Measurements from ENCODE around the gene RIMS1. TPM values are rescaled to one million over a fixed set of nuclear protein-coding genes. Genes with fewer than 3 reads are reported as not detected.

RIMS1 gene
- total and polyA plus RNA-seq, 4 experiments from 2014 or later: not detected

DNA sequence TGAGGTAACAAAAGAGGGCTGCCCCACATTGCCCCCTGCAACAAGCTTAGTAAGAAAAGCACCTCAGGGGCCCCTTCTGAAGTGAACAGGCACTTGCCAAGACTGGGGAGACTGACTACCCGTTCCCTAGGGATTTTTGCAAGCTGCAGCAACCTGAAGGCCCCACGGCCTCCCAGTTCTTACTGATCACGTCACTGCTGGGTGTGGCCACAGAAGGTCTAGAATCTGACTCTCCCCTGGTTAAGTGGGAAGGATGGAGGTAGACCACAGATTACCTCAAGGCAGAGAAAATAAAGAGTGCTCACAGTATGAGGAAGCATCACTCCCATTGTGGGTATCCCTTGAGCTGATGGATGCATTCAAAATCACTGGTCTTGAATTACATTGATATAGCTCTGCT, 534.1 kb downstream of the RIMS1 start:
- H3K4me3 ChIP-seq (ENCODE audit: low read length in 2 of 2): no peak overlapping the region
- Mint-ChIP-seq H3K4me3 (no peak overlapping the region), H3K27ac (no peak overlapping the region), H3K36me3 (no peaks in the 10 kb centered on the region), H3K9me3 (no peaks in the 10 kb centered on the region), H3K27me3 (peaks cover 3 to 8% of the 10 kb centered on the region in 2 donors), H3K4me1 (no peaks in the 10 kb centered on the region)
- H3K36me3 ChIP-seq (ENCODE audit: insufficient read depth, low read length): no peaks in the 10 kb centered on the region
- H3K9me3 ChIP-seq (ENCODE audit: control insufficient read depth in 1 of 2, low read length in 2 of 2): no peaks in the 10 kb centered on the region
- H3K27me3 ChIP-seq (ENCODE audit: insufficient read depth, low read length): no peaks in the 10 kb centered on the region
- CTCF ChIA-PET (ENCODE audit: partially characterized antibody): interaction anchor here (7.7 kb wide), 1 partner anchor 10 kb away, joined by 89 read pairs; no protein-coding TSS in a partner anchor
- no peak for DNase-seq
- H3K27ac ChIP-seq (ENCODE audit: low read depth, low read length): no peak overlapping the region
- intact Hi-C loops (cut with micrococcal nuclease): no loop called here
- no peaks in the 10 kb centered on the region for H3K4me1 ChIP-seq (ENCODE audit: insufficient read depth, low read length)
- POLR2A ChIA-PET (ENCODE audit: partially characterized antibody): no interaction called here

- H3K27me3 Mint-ChIP-seq: peaks cover 3 to 9% of the 10 kb centered on the region in 2 donors
- Histone ChIP-seq H3K9me3 (ENCODE audit: control insufficient read depth in 1 of 2, low read length in 2 of 2) (no peaks in the 10 kb centered on the region), H3K4me1 (ENCODE audit: insufficient read depth, low read length) (no peaks in the 10 kb centered on the region), H3K4me3 (ENCODE audit: low read length in 2 of 2) (no peak overlapping the region), H3K27ac (ENCODE audit: low read depth, low read length) (no peak overlapping the region), H3K27me3 (ENCODE audit: insufficient read depth, low read length) (no peaks in the 10 kb centered on the region), H3K36me3 (ENCODE audit: insufficient read depth, low read length) (no peaks in the 10 kb centered on the region)
- H3K4me3 Mint-ChIP-seq: no peak overlapping the region
- intact Hi-C loops (cut with micrococcal nuclease): no loop called here
- H3K27ac Mint-ChIP-seq: peak overlapping the region in 1 of 7 donors; percentile 62
- ChIA-PET POLR2A (ENCODE audit: partially characterized antibody) (no interaction called here), CTCF (ENCODE audit: partially characterized antibody) (interaction anchor here (2.4 to 7.7 kb wide), 2 partner anchors 8 to 11 kb away, joined by 10 to 89 read pairs; no protein-coding TSS in a partner anchor)
- H3K36me3 Mint-ChIP-seq: no peaks in the 10 kb centered on the region
- no peak for DNase-seq
- no peaks in the 10 kb centered on the region for H3K4me1 Mint-ChIP-seq
- no peaks in the 10 kb centered on the region for H3K9me3 Mint-ChIP-seq
These were observed 535.0 kb downstream of the RIMS1 start for GRCh38 chr6:72421387-72421786.

DNA sequence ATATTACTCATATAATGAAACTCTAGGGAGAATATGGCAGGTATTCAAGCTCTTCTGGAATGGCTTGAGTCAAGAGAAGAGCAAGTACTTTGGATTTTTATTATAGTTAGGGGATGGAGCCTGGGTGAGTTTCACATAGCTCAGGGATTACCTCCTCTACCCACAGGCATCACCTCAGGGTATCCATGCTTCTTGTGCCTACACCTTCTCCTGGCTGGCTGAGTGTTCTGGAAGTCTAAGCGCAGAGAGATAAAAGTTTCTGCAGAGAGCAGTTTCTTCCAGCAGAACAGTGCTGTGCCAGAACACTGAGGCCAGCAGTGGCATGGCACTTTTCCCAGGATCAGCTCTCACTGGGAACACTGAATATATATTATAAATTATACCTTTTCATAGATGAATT, 535.8 kb downstream of the RIMS1 start:
- H3K4me3 Mint-ChIP-seq: no peak overlapping the region
- no peaks in the 10 kb centered on the region for H3K9me3 ChIP-seq (ENCODE audit: control insufficient read depth in 1 of 2, low read length in 2 of 2)
- no peak overlapping the region for H3K4me3 ChIP-seq (ENCODE audit: low read length in 2 of 2)
- intact Hi-C loops (cut with micrococcal nuclease): no loop called here
- no peaks in the 10 kb centered on the region for H3K4me1 Mint-ChIP-seq
- DNase-seq: no peak
- no peaks in the 10 kb centered on the region for H3K27me3 ChIP-seq (ENCODE audit: insufficient read depth, low read length)
- CTCF ChIA-PET (ENCODE audit: partially characterized antibody): interaction anchor here (1.3 to 7.7 kb wide), 3 partner anchors 9 to 905 kb away, joined by 6 to 89 read pairs (median 10); no protein-coding TSS in a partner anchor
- H3K4me1 ChIP-seq (ENCODE audit: insufficient read depth, low read length): no peaks in the 10 kb centered on the region
- POLR2A ChIA-PET (ENCODE audit: partially characterized antibody): no interaction called here
- no peaks in the 10 kb centered on the region for H3K9me3 Mint-ChIP-seq
- no peak overlapping the region for H3K27ac Mint-ChIP-seq
- peaks cover 3 to 9% of the 10 kb centered on the region in 2 donors for H3K27me3 Mint-ChIP-seq
- no peaks in the 10 kb centered on the region for H3K36me3 Mint-ChIP-seq
- H3K36me3 ChIP-seq (ENCODE audit: insufficient read depth, low read length): no peaks in the 10 kb centered on the region
- no peak overlapping the region for H3K27ac ChIP-seq (ENCODE audit: low read depth, low read length)

DNA sequence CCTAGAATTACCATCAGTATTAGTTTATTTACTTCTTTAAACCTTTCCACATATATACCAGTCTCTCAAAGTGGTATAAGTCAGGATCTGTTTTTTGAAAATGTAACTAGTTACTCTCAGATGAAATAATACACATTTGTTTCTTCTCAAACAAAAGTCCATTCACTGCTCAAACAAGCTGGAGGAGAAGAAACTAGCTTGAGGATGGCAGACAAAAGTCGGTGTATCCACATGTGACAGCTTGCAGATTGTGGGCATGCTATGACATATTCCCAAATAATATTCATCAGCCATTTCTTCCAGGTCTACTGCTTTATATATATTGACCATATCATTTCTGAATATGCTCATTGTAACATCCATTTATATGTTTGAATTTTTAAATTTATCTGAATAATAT, 538.1 kb downstream of the RIMS1 start:
- intact Hi-C loops (cut with micrococcal nuclease): no loop called here
- CTCF ChIA-PET (ENCODE audit: partially characterized antibody): interaction anchor here (0.6 to 7.7 kb wide), 3 partner anchors 10 to 16 kb away, joined by 3 to 89 read pairs (median 3); no protein-coding TSS in a partner anchor
- H3K27ac Mint-ChIP-seq: no peak overlapping the region

DNA sequence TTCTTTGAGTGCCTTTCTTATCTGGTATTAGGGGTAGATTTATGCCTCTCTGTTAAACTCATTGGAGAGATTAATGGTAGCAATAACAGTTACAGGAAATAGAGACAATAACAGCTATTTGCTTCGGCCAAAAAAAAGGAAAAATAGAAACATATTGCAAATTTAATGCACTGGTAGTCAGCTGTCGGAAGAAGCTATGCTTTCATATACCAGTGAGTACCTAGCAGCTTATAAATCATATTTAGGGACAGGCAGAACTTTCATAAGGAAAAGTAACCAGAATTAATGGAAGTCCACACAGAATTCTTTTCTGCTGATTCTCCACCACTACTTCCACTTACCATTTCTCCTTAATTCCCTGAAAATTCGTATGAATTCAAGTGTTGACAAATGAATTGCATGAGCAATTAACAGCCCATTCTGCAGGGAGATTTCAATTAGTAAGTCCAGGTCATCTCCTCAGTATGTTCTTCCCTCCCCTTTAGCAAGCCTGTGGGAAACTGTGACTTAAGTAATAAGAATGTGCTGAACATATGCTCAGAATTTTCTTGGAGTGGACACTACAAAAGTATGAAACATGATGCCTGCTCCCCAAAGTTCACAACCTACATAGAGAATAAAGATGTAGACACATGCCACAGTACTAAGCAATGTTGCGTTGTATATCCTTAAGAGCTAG, 538.8 kb downstream of the RIMS1 start:
- no peak overlapping the region for H3K27ac ChIP-seq (ENCODE audit: low read depth, low read length)
- no peaks in the 10 kb centered on the region for H3K4me1 ChIP-seq (ENCODE audit: insufficient read depth, low read length)
- H3K9me3 ChIP-seq (ENCODE audit: control insufficient read depth in 1 of 2, low read length in 2 of 2): no peaks in the 10 kb centered on the region
- no peak for DNase-seq
- H3K27me3 ChIP-seq (ENCODE audit: insufficient read depth, low read length): no peaks in the 10 kb centered on the region
- H3K4me3 ChIP-seq (ENCODE audit: low read length in 2 of 2): no peak overlapping the region
- intact Hi-C loops (cut with micrococcal nuclease): no loop called here
- no peaks in the 10 kb centered on the region for H3K36me3 Mint-ChIP-seq
- no peak overlapping the region for H3K4me3 Mint-ChIP-seq
- peaks cover under 1 to 4% of the 10 kb centered on the region in 2 donors for H3K27me3 Mint-ChIP-seq
- CTCF ChIA-PET (ENCODE audit: partially characterized antibody): interaction anchor here (0.6 to 7.7 kb wide), 3 partner anchors 10 to 16 kb away, joined by 3 to 89 read pairs (median 3); no protein-coding TSS in a partner anchor
- H3K4me1 Mint-ChIP-seq: no peaks in the 10 kb centered on the region
- POLR2A ChIA-PET (ENCODE audit: partially characterized antibody): no interaction called here
- no peak overlapping the region for H3K27ac Mint-ChIP-seq
- no peaks in the 10 kb centered on the region for H3K36me3 ChIP-seq (ENCODE audit: insufficient read depth, low read length)
- peaks cover 0 to 4% (median 0%) of the 10 kb centered on the region in 8 donors for H3K9me3 Mint-ChIP-seq

More for the DNA sequence above, 538.1 kb downstream of the RIMS1 start:
- H3K27me3 Mint-ChIP-seq: peaks cover 3 to 4% of the 10 kb centered on the region in 2 donors
- no peak overlapping the region for H3K4me3 ChIP-seq (ENCODE audit: low read length in 2 of 2)
- no peaks in the 10 kb centered on the region for H3K4me1 ChIP-seq (ENCODE audit: insufficient read depth, low read length)
- H3K36me3 ChIP-seq (ENCODE audit: insufficient read depth, low read length): no peaks in the 10 kb centered on the region
- no peaks in the 10 kb centered on the region for H3K4me1 Mint-ChIP-seq
- H3K4me3 Mint-ChIP-seq: no peak overlapping the region
- POLR2A ChIA-PET (ENCODE audit: partially characterized antibody): no interaction called here
- no peaks in the 10 kb centered on the region for H3K27me3 ChIP-seq (ENCODE audit: insufficient read depth, low read length)
- peaks cover 0 to 4% (median 0%) of the 10 kb centered on the region in 8 donors for H3K9me3 Mint-ChIP-seq
- no peak for DNase-seq
- H3K27ac ChIP-seq (ENCODE audit: low read depth, low read length): no peak overlapping the region
- H3K9me3 ChIP-seq (ENCODE audit: control insufficient read depth in 1 of 2, low read length in 2 of 2): no peaks in the 10 kb centered on the region
- H3K36me3 Mint-ChIP-seq: no peaks in the 10 kb centered on the region

DNA sequence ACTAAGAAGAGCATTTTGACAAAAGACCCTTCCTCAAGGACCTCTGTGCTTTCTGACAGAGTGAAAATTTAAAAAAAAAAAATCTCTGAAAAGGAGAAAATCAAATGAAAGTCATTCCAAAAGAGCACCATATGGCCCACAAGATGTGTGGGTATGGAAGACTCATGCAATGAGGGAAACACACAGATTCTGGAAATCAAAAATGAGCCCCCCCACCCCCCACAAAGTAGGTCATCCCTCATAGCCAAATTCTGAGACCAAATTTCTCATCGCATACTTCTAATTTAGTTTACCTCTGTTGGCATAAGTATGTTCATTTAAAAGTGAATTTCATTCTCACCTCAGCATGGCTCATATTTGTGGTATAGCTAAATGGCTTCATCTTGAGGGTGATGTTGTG, 554.3 kb downstream of the RIMS1 start:
- CTCF ChIA-PET (ENCODE audit: partially characterized antibody): interaction anchor here (0.6 kb wide), 1 partner anchor 16 kb away, joined by 3 read pairs; no protein-coding TSS in a partner anchor

DNA sequence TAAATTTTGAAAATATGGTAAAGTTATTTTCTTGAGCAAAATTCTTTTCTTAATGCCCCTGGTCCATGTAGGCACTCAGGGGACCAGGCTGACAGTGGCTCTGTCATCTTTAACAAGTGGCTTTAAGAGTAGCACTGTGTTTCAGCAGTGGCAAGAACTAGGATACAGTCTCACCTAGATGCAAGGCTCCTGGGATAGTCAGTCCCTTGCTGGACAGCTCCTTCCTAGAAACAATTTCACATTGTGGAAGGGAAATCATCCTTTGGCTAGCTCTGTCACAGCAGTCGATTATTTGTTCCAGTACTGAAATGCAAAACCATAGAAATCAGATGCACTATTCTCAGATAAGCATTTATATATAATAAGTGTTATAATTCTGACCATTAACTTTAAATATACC, 560.1 kb downstream of the RIMS1 start:
- Mint-ChIP-seq H3K9me3 (peaks cover 0 to 3% (median 0%) of the 10 kb centered on the region in 8 donors), H3K27me3 (peaks cover 0 to 6% of the 10 kb centered on the region in 2 donors), H3K36me3 (no peaks in the 10 kb centered on the region), H3K4me1 (no peaks in the 10 kb centered on the region), H3K4me3 (no peak overlapping the region), H3K27ac (no peak overlapping the region)
- H3K4me3 ChIP-seq (ENCODE audit: low read length in 2 of 2): no peak overlapping the region
- H3K4me1 ChIP-seq (ENCODE audit: insufficient read depth, low read length): no peaks in the 10 kb centered on the region
- intact Hi-C loops (cut with micrococcal nuclease): no loop called here
- no peak for DNase-seq
- no peaks in the 10 kb centered on the region for H3K36me3 ChIP-seq (ENCODE audit: insufficient read depth, low read length)
- H3K9me3 ChIP-seq (ENCODE audit: control insufficient read depth in 1 of 2, low read length in 2 of 2): no peaks in the 10 kb centered on the region
- H3K27ac ChIP-seq (ENCODE audit: low read depth, low read length): no peak overlapping the region
- ChIA-PET POLR2A (ENCODE audit: partially characterized antibody) (no interaction called here), CTCF (ENCODE audit: partially characterized antibody) (no interaction called here)
- no peaks in the 10 kb centered on the region for H3K27me3 ChIP-seq (ENCODE audit: insufficient read depth, low read length)

More for the DNA sequence above, 554.3 kb downstream of the RIMS1 start:
- intact Hi-C loops (cut with micrococcal nuclease): no loop called here
- peaks cover 5 to 7% of the 10 kb centered on the region in 2 donors for H3K27me3 Mint-ChIP-seq
- POLR2A ChIA-PET (ENCODE audit: partially characterized antibody): no interaction called here
- Histone ChIP-seq H3K27me3 (ENCODE audit: insufficient read depth, low read length) (no peaks in the 10 kb centered on the region), H3K36me3 (ENCODE audit: insufficient read depth, low read length) (no peaks in the 10 kb centered on the region), H3K9me3 (ENCODE audit: control insufficient read depth in 1 of 2, low read length in 2 of 2) (no peaks in the 10 kb centered on the region), H3K4me1 (ENCODE audit: insufficient read depth, low read length) (no peaks in the 10 kb centered on the region), H3K4me3 (ENCODE audit: low read length in 2 of 2) (no peak overlapping the region), H3K27ac (ENCODE audit: low read depth, low read length) (no peak overlapping the region)
- H3K9me3 Mint-ChIP-seq: peaks cover 0 to 6% (median 0%) of the 10 kb centered on the region in 8 donors
- no peak overlapping the region for H3K27ac Mint-ChIP-seq
- H3K4me3 Mint-ChIP-seq: no peak overlapping the region
- H3K4me1 Mint-ChIP-seq: no peaks in the 10 kb centered on the region
- DNase-seq: no peak
- H3K36me3 Mint-ChIP-seq: no peaks in the 10 kb centered on the region

Data from CD4-positive, alpha-beta memory T cell (primary cell).